GM21717 (cell line): ENCODE results near the gene OTUD6A.

Experiments
- ATAC-seq: cut with Tn5 transposase; IDR thresholded peaks from one replicate; pipeline ENCODE4 v1.9.1; 2021; ENCODE audit warnings: mild to moderate bottlenecking, moderate library complexity; ENCODE audit not compliant: unreplicated experiment

The OTUD6A gene

GRCh38 chrX:70062076-70062475 lies at the start of gene OTUD6A:
Gene OTUD6A (plus strand): TSS chrX:70062457. CDS start chrX:70062525, 68 bp downstream.
- no peak for ATAC-seq

DNA sequence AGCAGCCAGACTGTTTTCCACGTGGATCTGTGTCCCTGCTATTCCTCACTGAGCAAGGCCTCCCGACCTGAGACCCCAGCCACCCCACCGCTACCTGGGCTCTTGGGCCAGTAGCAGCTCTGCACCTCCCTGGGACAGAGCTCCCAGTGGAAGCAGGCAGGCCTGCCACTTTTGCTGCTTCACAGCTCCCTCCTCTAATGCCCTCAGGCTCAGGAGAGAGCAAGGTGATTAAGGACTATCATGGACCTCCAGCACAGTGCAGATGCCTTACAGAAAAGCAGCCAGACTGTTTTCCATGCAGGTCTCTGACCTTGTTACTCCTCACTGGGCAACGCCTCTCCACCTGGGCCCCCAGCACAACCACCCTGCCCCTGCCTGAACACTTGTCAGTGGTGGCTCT lies 49.5 kb upstream of the OTUD6A start:
- ATAC-seq = no peak

DNA sequence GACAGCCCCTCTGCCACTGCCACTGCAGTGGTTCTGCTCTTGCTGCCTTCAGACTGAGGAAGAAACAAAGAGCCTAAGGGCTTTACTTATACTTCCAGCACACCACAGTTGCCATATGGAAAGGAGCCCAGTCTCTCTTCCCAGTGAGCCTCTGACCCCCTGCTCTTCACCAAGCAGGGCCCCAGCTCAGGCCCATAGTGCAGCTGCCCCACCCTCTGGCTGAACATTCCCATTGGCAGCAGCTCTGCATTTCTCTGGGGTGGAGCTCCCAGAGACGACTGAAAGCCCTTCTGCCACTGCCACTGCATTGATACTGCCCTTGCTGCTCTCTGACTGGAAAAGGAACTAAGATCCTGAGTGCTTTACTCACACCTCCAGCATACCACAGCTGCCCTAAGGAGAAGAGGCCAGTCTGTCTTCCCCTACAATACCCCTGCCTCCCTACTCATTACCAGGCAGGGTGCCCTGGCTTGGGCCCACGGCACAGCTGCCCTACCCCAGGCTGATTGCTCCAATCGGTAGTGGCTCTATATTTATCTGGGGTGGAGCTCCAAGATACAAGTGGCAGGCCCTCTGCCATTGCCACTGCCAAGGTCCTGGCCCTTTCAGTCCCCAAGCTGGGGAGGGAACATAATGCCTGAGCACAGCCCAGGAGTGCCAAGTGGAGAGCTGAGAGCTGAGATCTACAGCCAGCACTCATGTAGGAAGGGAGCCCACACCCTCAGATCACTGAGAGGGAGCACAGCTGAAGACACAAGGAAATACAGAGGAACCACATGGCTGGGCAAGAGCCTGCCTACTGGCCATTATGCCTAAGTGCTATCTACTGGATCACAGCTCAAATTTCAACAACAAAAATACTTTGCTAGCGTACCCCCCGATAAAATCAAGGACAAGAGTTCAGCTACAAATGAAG lies 48.5 kb upstream of the OTUD6A start:
- ATAC-seq = no peak

GRCh38 chrX:70016513-70016912 lies 45.7 kb upstream of the OTUD6A start:
- no peak for ATAC-seq

GRCh38 chrX:70022616-70023015 lies 39.6 kb upstream of the OTUD6A start:
- ATAC-seq = no peak

DNA sequence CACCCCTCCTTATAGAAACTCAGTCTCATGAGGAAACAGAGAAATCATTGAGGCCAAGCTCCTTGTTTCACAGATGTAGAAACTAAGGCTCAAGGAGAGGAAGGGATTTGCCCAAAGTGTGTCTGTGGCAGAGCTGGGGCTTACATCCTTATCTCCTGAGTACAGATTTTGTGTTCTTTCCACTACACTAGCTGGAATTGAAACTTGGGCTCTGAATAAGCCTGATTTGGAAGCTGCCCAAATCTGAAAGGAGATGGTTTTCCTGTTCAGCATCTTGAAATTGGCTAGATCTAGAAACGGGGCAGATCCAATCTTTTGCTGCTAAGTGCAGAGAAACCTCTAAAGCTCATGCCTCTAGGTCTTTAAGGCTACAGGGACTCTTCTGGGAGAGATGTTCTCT lies 36.8 kb upstream of the OTUD6A start:
- no peak for ATAC-seq

GRCh38 chrX:70026112-70026850 lies 36.0 kb upstream of the OTUD6A start:
- ATAC-seq = no peak

DNA sequence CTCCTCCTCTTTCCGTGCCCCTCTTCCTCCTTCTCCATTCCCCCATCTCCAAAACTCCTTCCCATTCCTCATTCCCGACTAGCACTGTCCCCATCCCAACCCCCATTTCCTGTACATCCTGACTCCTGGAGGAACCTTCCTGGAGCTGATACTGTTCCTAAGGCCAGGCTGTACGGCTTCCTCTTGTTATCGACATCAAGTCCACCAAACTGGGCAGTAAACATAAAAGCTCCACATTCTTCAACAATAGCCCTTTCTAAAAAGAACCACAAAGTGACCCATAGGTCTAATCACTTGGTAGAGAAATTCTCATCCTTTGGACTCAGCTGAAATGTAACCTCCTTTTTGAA lies 35.4 kb upstream of the OTUD6A start:
- no peak for ATAC-seq

- no peak for ATAC-seq
Observed at GRCh38 chrX:70029863-70030262, 32.4 kb upstream of the OTUD6A start.

- peak; percentile 76 for ATAC-seq
Observed at GRCh38 chrX:70030301-70030767, 31.9 kb upstream of the OTUD6A start.

DNA sequence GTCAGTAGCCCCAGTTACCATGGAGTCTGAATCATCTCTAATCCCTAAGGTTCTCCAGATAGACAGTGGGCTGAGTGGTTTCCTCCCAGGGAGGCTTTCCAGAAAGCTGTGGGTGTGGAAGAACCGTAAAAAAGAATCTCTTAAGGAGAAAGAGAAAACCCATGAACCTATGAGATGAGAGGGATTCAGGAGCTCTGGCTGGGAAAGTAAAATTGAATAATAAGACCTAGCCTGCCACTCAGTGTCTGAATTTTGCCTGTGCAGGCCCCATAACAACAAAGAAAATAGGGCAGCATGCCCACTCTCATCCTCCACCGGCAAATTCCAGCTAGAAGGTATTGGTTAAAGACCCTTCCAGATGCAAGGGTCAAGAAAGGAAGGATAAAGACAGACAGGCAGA lies 29.5 kb upstream of the OTUD6A start:
- ATAC-seq = no peak

GRCh38 chrX:70033348-70034051 lies 28.8 kb upstream of the OTUD6A start:
- no peak for ATAC-seq

GRCh38 chrX:70034646-70035045 lies 27.6 kb upstream of the OTUD6A start:
- ATAC-seq = no peak

DNA sequence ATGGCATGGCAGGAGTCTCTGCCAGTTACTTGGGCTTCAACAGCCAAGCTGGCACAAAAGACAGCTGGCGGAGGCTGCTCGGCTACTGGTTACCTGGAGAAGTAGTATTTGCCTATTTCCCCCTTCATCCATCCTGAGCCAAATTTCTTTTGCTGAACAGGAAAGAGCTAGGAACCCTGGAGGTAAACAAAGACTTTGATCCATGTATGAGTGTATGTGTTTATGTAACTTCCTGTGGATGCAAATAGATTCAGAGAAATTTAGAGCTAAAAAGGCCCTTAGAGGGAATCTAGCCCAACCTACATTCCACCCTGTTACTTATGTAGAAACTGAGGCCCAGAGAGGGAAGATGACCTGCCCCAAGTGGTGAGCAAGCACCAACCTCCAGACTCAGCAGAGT lies 23.7 kb upstream of the OTUD6A start:
- no peak for ATAC-seq

DNA sequence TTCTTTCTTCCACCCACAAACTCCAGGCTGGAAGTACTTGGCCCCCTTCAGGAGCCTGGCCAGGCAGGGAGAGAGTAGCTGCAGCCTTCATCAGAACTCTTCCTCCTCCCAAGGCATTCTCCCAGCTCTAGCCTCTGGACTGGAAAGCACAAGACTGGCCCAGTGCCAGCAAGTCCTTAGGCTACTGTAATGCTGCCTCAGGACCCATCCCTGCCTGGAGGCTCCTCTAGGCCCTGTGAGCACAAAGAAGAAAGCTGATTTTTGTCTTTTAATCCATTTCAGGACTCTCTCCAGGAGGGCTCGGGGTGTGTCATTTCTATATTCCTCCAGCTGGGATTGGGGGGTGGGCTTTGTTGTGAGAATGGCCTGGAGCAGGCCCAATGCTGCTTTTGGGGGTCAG lies 23.3 kb upstream of the OTUD6A start:
- ATAC-seq = no peak

GRCh38 chrX:70039758-70040157 lies 22.5 kb upstream of the OTUD6A start:
- ATAC-seq = no peak

GRCh38 chrX:70041993-70042392 lies 20.3 kb upstream of the OTUD6A start:
- no peak for ATAC-seq

DNA sequence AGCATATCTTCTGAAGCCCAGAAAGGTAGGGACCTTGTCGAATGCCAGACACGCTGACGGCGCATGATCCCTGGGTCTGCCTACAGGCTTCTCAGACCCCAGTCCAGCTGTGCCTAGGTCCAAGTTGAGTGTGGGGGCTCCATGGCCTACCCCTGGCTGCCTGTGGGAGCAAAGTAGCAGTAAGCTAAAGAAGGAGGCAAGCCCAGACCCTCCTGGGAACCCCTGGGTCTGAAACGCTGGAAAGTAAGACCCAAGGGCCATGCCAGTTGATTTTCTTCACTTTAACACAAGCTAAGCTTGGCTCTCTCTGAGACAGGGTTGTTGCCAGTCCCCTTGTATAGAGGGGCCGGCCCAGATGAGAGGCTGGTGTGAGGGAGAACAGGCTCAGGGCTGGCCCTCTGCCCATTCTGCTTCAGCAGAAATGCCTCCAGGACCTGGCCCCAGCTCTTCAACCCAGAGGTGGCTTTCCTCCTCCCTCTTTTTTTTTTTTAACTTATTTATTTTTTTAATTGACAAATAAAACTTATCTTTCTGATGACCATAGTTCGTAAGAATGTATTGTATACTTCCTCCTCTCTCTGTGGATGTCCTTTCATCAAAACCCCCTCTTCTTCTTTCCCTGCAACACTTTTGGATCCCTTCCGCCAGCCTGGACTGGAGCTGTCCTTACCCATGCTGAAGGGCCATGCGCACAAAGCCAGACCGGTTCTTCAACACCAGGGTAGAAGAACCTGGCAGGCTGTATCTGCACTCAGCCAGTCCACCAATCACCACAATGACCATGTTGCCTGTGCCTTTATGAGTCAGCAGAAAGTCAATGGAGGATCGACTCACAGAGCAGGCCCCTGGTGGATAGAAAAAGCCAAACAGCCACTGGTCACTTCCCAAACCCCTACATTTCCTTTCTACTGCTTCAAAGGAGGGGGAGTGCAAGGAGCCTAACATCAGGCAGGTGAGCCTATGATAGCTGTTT lies 19.6 kb upstream of the OTUD6A start:
- no peak for ATAC-seq

GRCh38 chrX:70043685-70044084 lies 18.6 kb upstream of the OTUD6A start:
- no peak for ATAC-seq

DNA sequence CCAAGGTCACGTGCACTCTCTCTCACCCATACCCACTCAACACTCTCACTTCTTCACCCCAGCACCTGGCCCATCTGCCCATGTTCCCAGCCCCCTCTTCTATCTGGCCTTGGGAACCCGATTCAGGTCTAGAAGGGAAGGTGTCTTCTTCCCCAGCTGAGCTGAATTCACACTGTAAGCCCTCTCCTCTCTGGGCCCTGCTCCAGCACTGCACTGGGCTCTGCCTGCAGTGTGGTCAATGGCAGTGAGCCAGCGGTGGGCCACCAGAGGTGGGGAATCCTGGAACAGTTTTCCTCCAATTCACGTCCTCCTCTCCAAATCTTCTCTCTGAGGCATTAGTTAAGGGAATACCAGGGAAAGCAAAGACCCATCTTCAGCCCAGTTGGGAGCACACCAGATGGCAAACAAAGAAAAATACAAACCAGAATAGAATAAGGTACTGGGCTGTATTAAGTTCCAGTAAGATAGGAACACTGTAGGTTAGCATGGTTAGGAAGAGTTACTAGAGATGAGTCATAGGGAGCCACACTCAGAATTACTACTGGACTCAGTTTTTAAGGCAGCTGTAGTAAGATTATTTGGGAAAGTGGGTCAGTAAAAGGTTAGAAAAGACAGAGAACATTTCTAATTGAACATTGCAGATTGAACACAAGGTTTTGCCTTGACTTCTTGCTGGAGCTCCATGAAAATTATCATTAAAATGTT lies 17.6 kb upstream of the OTUD6A start:
- no peak for ATAC-seq
